Measurements from ENCODE around the gene BECN2.

GRCh38 chr1:241916196-241916595, 41.4 kb upstream of the BECN2 start:
- TF ChIP-seq POLR2AphosphoS5 (IDR thresholded peaks at IDR 0.05; ENCODE audit: insufficient read depth, low read depth, low read length) = no peak
- no peak for TF ChIP-seq CTCF (IDR thresholded peaks at IDR 0.05; ENCODE audit: extremely low read depth in 1 of 2, insufficient read depth in 1 of 2, low read depth in 1 of 2, low read length in 2 of 2)
- TF ChIP-seq POLR2A (IDR thresholded peaks at IDR 0.05; ENCODE audit: low read depth, low read length) = no peak
- TF ChIP-seq MYC (IDR thresholded peaks at IDR 0.05; ENCODE audit: low read depth, low read length) = no peak
- TF ChIP-seq EZH2 (IDR thresholded peaks at IDR 0.05; ENCODE audit: borderline replicate concordance, low read depth, low read length, severe bottlenecking) = no peak
